Right cardiac atrium (tissue), 5 donors: ENCODE data around the gene MAP1B. TPM values are rescaled to one million over a fixed set of nuclear protein-coding genes. Genes with fewer than 3 reads are reported as not detected.
"Not testable (repeated sequence)": the region's sequence is repeated elsewhere in the genome, so short reads cannot be mapped to it uniquely, and the experiment has no call there.

Experiments
- ATAC-seq, 2 donors: fragments of 200-7000 bp; cut with Tn5 transposase; one replicate each; pipeline versions ENCODE4 v1.8.0 to v1.9.1; 2020; ENCODE audit warnings: moderate library complexity in 2 of 2, mild to moderate bottlenecking in 1 of 2
- DNase-seq, 3 donors: peaks; one replicate each; pipeline ENCODE4 v3.0.0-alpha.2; 2020
- H3K27ac ChIP-seq: one replicate; pipeline ENCODE4 v1.5.1; 2013; ENCODE audit warnings: mild to moderate bottlenecking, low read length, control low read depth, moderate library complexity
- H3K27me3 ChIP-seq: one replicate; pipeline ENCODE4 v1.6.1; 2013; ENCODE audit not compliant: control insufficient read depth, insufficient read depth
- H3K4me1 ChIP-seq: one replicate; pipeline ENCODE4 v1.6.1; 2013; ENCODE audit warnings: low read length; ENCODE audit not compliant: control insufficient read depth, insufficient read depth
- H3K4me3 ChIP-seq: one replicate; pipeline ENCODE4 v1.5.1; 2013; ENCODE audit warnings: low read length, control low read depth
- H3K9me3 ChIP-seq: one replicate; pipeline ENCODE4 v1.6.1; 2013; ENCODE audit warnings: low read length; ENCODE audit not compliant: control insufficient read depth
- WGBS: extraction: QIAGEN DNeasy Blood & Tissue Kit; methylation state at CpG from one replicate; pipeline ENCODE4 v1.1.7; 2013; 5-methylcytosine and 5-hydroxymethylcytosine counted together
- intact Hi-C, 4 donors: fragments of 100-400 bp; cut with DNase I; formaldehyde crosslinking; loops; one replicate each; pipeline versions ENCODE4 v1.11.0 to v1.14.0; 2022 to 2023
- polyA plus RNA-seq: library from polyadenylated mRNA; stranded (reverse); fragments of 200-250 nt; gene quantifications from one replicate; pipeline ENCODE4 v1.2.3, GENCODE V29; 2013
- total RNA-seq, 4 donors: library from RNA; stranded (reverse); fragmentation: NEBNext Ultra II Directional; extraction: Animal tissue kit (Norgen Biotek cat#: 25700); gene quantifications; one replicate each; pipeline ENCODE4 v1.2.1, GENCODE V29; 2021
- donor health status: healthy with polysubstance abuse.
- donor health status: DM: no; HTN: yes; CAD: no.
- donor health status: DM: no; HTN: no; CAD: no.
- donor health status: DM: no; HTN: yes; CAD: no; lungs with severe emphysema.
- donor health status: DM: yes; HTN: yes; CAD: no.

MAP1B gene
- total and polyA plus RNA-seq, 5 donors = 19.7 to 196 (median 94.9) TPM

- no peak overlapping the region for H3K27ac ChIP-seq
- ATAC-seq (no peak), DNase-seq (no peak)
- H3K27me3 ChIP-seq = no peaks in the 10 kb centered on the region
- no peaks in the 10 kb centered on the region for H3K4me1 ChIP-seq
- intact Hi-C loops = no loop called here
- H3K4me3 ChIP-seq = no peak overlapping the region
- 85% methylated on average over 3 of the region's 3 CpGs for WGBS
- no peaks in the 10 kb centered on the region for H3K9me3 ChIP-seq
Measured at GRCh38 chr5:72075461-72075860, 31.8 kb upstream of the MAP1B start.

- Histone ChIP-seq H3K27ac (no peak overlapping the region), H3K4me3 (no peak overlapping the region), H3K4me1 (no peaks in the 10 kb centered on the region), H3K27me3 (no peaks in the 10 kb centered on the region), H3K9me3 (no peaks in the 10 kb centered on the region)
- intact Hi-C loops = no loop called here
- no peak for ATAC-seq
- 63% methylated on average over 4 of the region's 4 CpGs for WGBS
- DNase-seq = no peak
Measured at GRCh38 chr5:72076621-72077300, 30.5 kb upstream of the MAP1B start.

GRCh38 chr5:72077390-72077789 is 29.9 kb upstream of the MAP1B start:
- no peak for ATAC-seq
- no peak overlapping the region for H3K27ac ChIP-seq
- intact Hi-C loops = no loop called here
- H3K27me3 ChIP-seq = no peaks in the 10 kb centered on the region
- no peak overlapping the region for H3K4me3 ChIP-seq
- no peaks in the 10 kb centered on the region for H3K9me3 ChIP-seq
- DNase-seq = no peak
- whole genome bisulfite sequencing = 86% methylated on average over 3 of the region's 3 CpGs
- H3K4me1 ChIP-seq = no peaks in the 10 kb centered on the region

GRCh38 chr5:72079288-72079687 is 28.0 kb upstream of the MAP1B start:
- Histone ChIP-seq H3K4me1 (no peaks in the 10 kb centered on the region), H3K4me3 (no peak overlapping the region), H3K9me3 (no peaks in the 10 kb centered on the region), H3K27ac (no peak overlapping the region), H3K27me3 (no peaks in the 10 kb centered on the region)
- ATAC-seq = peak; percentile 18 to 61
- DNase-seq = peak in 1 of 3 donors; percentile 57
- intact Hi-C loops = no loop called here
- 11% methylated on average over 7 of the region's 7 CpGs for WGBS

GRCh38 chr5:72082048-72082447 is 25.2 kb upstream of the MAP1B start:
- no peak overlapping the region for H3K4me3 ChIP-seq
- intact Hi-C loops = no loop called here
- DNase-seq = no peak
- no peaks in the 10 kb centered on the region for H3K4me1 ChIP-seq
- no peak overlapping the region for H3K27ac ChIP-seq
- no peaks in the 10 kb centered on the region for H3K27me3 ChIP-seq
- ATAC-seq = no peak
- no peaks in the 10 kb centered on the region for H3K9me3 ChIP-seq
- 73% methylated on average over 1 of the region's 1 CpG for WGBS

GRCh38 chr5:72084876-72085275 is 22.4 kb upstream of the MAP1B start:
- no peak for DNase-seq
- Histone ChIP-seq H3K4me3 (no peak overlapping the region), H3K27me3 (no peaks in the 10 kb centered on the region), H3K9me3 (no peaks in the 10 kb centered on the region), H3K4me1 (no peaks in the 10 kb centered on the region), H3K27ac (no peak overlapping the region)
- ATAC-seq = no peak
- WGBS = 54% methylated on average over 4 of the region's 4 CpGs
- intact Hi-C loops = no loop called here

- 43% methylated on average over 2 of the region's 2 CpGs for WGBS
- no peak for DNase-seq
- Histone ChIP-seq H3K9me3 (no peaks in the 10 kb centered on the region), H3K27ac (no peak overlapping the region), H3K4me1 (no peaks in the 10 kb centered on the region), H3K4me3 (no peak overlapping the region), H3K27me3 (no peaks in the 10 kb centered on the region)
- ATAC-seq = peak; percentile 51 to 77
- intact Hi-C loops = no loop called here
Measured at GRCh38 chr5:72085319-72085718, 22.0 kb upstream of the MAP1B start.

- H3K9me3 ChIP-seq, H3K4me1 ChIP-seq, H3K27me3 ChIP-seq, ATAC-seq, H3K27ac ChIP-seq, intact Hi-C loops, H3K4me3 ChIP-seq, DNase-seq: not testable (repeated sequence)
- WGBS = 80% methylated on average over 8 of the region's 8 CpGs
Measured at GRCh38 chr5:72089713-72090112, 17.6 kb upstream of the MAP1B start.

- intact Hi-C loops = no loop called here
- 70% methylated on average over 1 of the region's 1 CpG for WGBS
- no peak for ATAC-seq
Measured at GRCh38 chr5:72092074-72092473, 15.2 kb upstream of the MAP1B start.

GRCh38 chr5:72093217-72093616 is 14.1 kb upstream of the MAP1B start:
- H3K9me3 ChIP-seq = no peaks in the 10 kb centered on the region
- DNase-seq = no peak
- H3K4me3 ChIP-seq = no peak overlapping the region
- no peak overlapping the region for H3K27ac ChIP-seq
- H3K27me3 ChIP-seq = no peaks in the 10 kb centered on the region
- intact Hi-C loops = no loop called here
- no peak for ATAC-seq
- no peaks in the 10 kb centered on the region for H3K4me1 ChIP-seq

More at GRCh38 chr5:72092074-72092473, 15.2 kb upstream of the MAP1B start:
- no peak overlapping the region for H3K4me3 ChIP-seq
- no peak for DNase-seq
- H3K9me3 ChIP-seq = no peaks in the 10 kb centered on the region
- no peaks in the 10 kb centered on the region for H3K27me3 ChIP-seq
- no peak overlapping the region for H3K27ac ChIP-seq
- H3K4me1 ChIP-seq = no peaks in the 10 kb centered on the region

GRCh38 chr5:72093824-72094223 is 13.5 kb upstream of the MAP1B start:
- H3K27me3 ChIP-seq = no peaks in the 10 kb centered on the region
- intact Hi-C loops = no loop called here
- DNase-seq (no peak), ATAC-seq (no peak)
- H3K4me1 ChIP-seq = no peaks in the 10 kb centered on the region
- no peaks in the 10 kb centered on the region for H3K9me3 ChIP-seq
- H3K27ac ChIP-seq = no peak overlapping the region
- 89% methylated on average over 3 of the region's 3 CpGs for WGBS
- H3K4me3 ChIP-seq = no peak overlapping the region
